Measurements from ENCODE around the gene DSTYK. TPM values are rescaled to one million over a fixed set of nuclear protein-coding genes. Genes with fewer than 3 reads are reported as not detected.

DSTYK gene
- total RNA-seq, 4 donors from 2014 or later, result 12.9 to 21.1 (median 17.5) TPM

GRCh38 chr1:205144751-205145150 is 66.8 kb downstream of the DSTYK start:
- WGBS, 2 donors, result 42 to 54% methylated on average over 1 of the region's 1 CpG
- no peaks in the 10 kb centered on the region for H3K9me3 ChIP-seq
- no peak for DNase-seq
- H3K36me3 ChIP-seq, result peaks cover 0 to 11% of the 10 kb centered on the region in 2 donors
- intact Hi-C loops (cut with DNase I), result loop anchor here (10.0 kb wide), 1 partner anchor 110 kb away; no protein-coding TSS in a partner anchor
- peaks cover 16 to 34% of the 10 kb centered on the region in 2 donors for H3K4me1 ChIP-seq
- TF ChIP-seq CTCF (IDR thresholded peaks at IDR 0.05) (no peak), POLR2A (IDR thresholded peaks at IDR 0.05) (no peak)
- no peak overlapping the region for H3K4me3 ChIP-seq (replicated peaks in 1 of 3)
- H3K27ac ChIP-seq, result peak overlapping the region; percentile 10 to 39 (median 38)
- H3K27me3 ChIP-seq, result no peaks in the 10 kb centered on the region

- DNase-seq, result peak; percentile 11 to 15
- no peak for TF ChIP-seq POLR2A (IDR thresholded peaks at IDR 0.05)
- TF ChIP-seq CTCF (IDR thresholded peaks at IDR 0.05), result no peak
These were observed 67.3 kb downstream of the DSTYK start for GRCh38 chr1:205144046-205144720.

GRCh38 chr1:205142102-205142469 is 69.4 kb downstream of the DSTYK start:
- Histone ChIP-seq H3K36me3 (peaks cover 0 to 4% of the 10 kb centered on the region in 2 donors), H3K4me1 (peaks cover 16 to 29% of the 10 kb centered on the region in 2 donors), H3K9me3 (no peaks in the 10 kb centered on the region), H3K27me3 (no peaks in the 10 kb centered on the region), H3K27ac (peak overlapping the region; percentile 7 to 61 (median 23)), H3K4me3 (replicated peaks in 1 of 3) (no peak overlapping the region)
- DNase-seq, result no peak
- WGBS, 2 donors, result 40 to 57% methylated on average over 2 of the region's 2 CpGs
- intact Hi-C loops (cut with DNase I), result loop anchor here (10.0 kb wide), 1 partner anchor 113 kb away; no protein-coding TSS in a partner anchor
- TF ChIP-seq CTCF (IDR thresholded peaks at IDR 0.05) (no peak), POLR2A (IDR thresholded peaks at IDR 0.05) (no peak)

More at GRCh38 chr1:205144046-205144720, 67.3 kb downstream of the DSTYK start:
- intact Hi-C loops (cut with DNase I), result loop anchor here (10.0 kb wide), 1 partner anchor 111 kb away; no protein-coding TSS in a partner anchor
- Histone ChIP-seq H3K4me3 (replicated peaks in 1 of 3) (no peak overlapping the region), H3K27ac (peak overlapping the region; percentile 10 to 39 (median 38)), H3K27me3 (no peaks in the 10 kb centered on the region), H3K36me3 (peaks cover 0 to 11% of the 10 kb centered on the region in 2 donors), H3K4me1 (peaks cover 16 to 34% of the 10 kb centered on the region in 2 donors), H3K9me3 (no peaks in the 10 kb centered on the region)
- WGBS, 2 donors, result 87 to 92% methylated on average over 1 of the region's 1 CpG

- 17 to 19% methylated on average over 12 of the region's 12 CpGs for WGBS, 2 donors
- H3K27me3 ChIP-seq, result no peaks in the 10 kb centered on the region
- intact Hi-C loops (cut with DNase I), result loop anchor here (10.0 kb wide), 1 partner anchor 113 kb away; no protein-coding TSS in a partner anchor
- peaks cover 16 to 25% of the 10 kb centered on the region in 2 donors for H3K4me1 ChIP-seq
- peak overlapping the region; percentile 7 to 61 (median 23) for H3K27ac ChIP-seq
- no peaks in the 10 kb centered on the region for H3K36me3 ChIP-seq
- peak; percentile 92 to 95 for DNase-seq
- H3K9me3 ChIP-seq, result no peaks in the 10 kb centered on the region
- H3K4me3 ChIP-seq (replicated peaks in 1 of 3), result no peak overlapping the region
- TF ChIP-seq CTCF (IDR thresholded peaks at IDR 0.05) (peak; percentile 60 to 89 (median 80)), POLR2A (IDR thresholded peaks at IDR 0.05) (no peak)
These were observed 70.0 kb downstream of the DSTYK start for GRCh38 chr1:205141236-205142101.

Data from thyroid gland (tissue), 4 donors.